ENCODE data around the gene ALG6.
"Not testable (repeated sequence)": the region's sequence is repeated elsewhere in the genome, so short reads cannot be mapped to it uniquely, and the experiment has no call there.

The ALG6 gene

DNA sequence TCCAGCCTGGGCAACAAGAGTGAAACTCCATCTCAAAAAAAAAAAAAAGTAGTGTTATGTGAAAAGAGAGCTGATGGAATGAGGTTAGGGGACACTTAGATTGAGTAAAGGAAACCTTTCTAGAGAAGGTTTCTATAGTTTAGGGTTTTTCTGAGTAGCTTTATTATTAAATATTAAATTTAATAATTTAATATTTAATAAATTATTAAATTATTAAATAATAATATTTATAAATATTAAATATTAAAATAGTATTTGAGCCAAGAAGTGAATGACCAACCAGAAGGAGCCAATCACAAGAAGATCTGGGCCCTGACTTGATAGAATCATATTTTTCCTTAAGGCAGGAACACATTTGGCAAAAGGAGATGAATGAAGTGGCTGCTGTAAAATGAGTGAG is 50.7 kb downstream of the ALG6 start:
- no peak for DNase-seq

DNA sequence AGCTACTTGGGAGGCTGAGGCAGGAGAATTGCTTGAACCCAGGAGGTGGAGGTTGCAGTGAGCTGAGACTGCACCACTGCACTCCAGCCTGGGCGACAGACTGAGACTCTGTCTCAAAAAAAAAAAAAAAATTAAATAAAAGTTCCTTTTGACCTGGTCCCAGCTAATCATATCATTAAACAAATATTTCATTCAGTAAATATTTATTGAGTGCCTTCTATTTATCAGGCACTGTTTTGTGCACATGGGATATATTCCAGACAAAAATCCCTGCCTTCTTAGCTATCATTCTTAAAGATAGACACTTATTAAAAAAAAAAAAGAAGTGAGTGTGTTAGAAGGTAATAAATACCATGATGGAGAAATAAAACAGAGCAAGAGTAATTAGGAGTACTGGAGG is 53.3 kb downstream of the ALG6 start:
- not testable (repeated sequence) for DNase-seq

DNA sequence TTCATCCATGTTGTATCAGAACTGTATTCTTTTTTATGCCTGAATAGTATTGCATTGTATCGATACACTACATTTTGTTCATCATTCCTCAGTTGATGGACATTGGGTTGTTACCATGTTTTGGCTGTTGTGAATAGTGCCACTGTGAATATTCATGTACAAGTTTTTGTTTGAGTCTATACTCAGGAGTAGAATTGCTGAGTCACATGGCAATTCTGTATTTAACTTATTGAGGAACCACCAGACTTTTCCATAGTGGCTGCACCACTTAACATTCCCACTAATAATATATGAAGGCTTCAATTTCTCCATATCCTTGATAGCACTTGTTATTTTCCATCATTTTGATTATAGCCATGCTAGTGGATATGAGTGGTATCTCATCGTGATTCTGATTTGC is 56.2 kb downstream of the ALG6 start:
- no peak for DNase-seq

DNA sequence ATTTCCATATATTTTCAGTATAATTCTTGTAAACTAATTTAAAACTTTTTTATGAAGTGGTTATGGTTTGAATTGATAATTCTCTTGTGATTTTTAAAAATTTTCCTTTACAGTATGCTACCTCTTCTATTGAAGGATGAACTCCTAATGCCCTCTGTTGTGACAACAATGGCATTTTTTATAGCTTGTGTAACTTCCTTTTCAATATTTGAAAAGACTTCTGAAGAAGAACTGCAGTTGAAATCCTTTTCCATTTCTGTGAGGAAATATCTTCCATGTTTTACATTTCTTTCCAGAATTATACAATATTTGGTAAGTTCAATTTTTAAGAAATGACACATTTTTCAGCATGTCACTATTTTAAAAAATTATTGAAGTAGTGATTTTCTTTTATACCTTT is 61.4 kb downstream of the ALG6 start:
- no peak for DNase-seq

DNA sequence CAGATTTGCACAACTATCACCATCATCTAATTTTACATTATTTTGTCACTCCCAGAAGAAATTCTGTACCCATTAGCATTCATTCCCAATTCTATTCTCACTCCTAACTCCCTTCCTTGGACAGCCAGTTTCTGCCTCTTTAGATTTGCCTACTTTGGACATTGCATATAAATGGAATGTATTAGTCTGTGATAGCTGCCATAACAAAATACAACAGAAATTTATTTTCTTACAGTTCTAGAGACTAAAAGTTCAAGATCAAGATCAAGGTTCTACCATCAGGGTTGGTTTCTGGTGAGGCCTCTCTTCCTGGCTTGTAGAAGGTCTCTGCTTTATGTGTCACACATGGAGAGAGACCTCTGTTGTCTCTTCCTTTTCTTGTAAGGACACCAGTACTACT is 61.9 kb downstream of the ALG6 start:
- no peak for DNase-seq

DNA sequence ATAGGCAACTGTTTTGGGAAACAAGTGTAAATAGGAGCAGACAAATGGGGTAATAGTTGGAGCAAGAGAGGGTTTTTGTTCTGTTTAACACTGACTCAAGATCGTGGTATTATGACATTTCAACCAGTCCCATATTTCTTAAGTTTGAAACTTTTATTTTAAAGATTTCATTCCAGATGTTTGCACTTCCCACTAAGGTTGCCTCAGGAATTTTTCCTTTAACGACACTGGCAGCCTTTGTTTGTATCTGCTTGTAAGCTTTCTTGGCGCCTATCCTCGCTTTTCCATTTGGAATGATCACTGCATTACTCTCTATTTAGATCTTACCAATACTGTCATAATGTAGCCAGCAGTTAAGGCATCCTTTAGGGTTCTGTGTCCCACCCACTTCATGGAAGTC is 67.7 kb downstream of the ALG6 start:
- no peak for DNase-seq

DNA sequence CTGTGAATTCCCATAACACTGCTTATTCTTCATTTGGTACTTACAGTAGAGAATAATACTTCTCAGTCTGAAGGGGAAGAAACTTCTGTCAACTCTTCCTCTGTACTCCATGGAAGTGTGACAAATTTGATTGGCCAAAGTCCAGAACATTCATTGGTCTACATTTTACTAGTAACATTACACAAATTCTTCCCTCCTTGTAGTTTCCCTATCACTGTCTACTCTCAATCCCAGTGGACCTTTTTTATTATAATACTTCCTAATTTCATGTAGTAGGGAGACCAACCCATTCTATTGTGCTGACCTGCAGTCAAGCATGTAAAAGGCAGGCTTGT is 74.7 kb downstream of the ALG6 start:
- DNase-seq: no peak

DNA sequence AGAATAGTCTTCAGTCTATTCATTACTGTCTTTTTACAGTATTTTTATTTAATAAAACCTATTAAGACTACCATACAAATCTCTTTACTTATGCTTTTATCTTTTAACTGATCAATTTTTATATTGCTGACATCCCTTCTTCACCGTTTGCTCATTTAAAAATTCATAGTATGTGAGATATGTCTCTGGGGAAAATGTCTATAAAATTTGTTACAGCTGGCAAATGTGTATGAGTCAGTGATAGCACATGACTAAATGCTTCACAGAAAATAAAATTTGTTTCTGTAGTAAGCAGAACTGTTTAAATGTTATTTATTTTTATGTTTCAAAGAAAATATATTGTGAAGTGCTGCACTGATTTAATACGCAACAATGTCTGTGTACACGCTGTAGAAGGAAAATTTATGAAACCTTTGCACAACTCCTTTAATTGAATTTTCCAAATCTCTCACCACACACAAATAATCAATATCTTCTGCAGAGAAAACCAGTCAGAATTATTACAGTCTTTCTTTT is 81.4 kb downstream of the ALG6 start:
- no peak for DNase-seq

DNA sequence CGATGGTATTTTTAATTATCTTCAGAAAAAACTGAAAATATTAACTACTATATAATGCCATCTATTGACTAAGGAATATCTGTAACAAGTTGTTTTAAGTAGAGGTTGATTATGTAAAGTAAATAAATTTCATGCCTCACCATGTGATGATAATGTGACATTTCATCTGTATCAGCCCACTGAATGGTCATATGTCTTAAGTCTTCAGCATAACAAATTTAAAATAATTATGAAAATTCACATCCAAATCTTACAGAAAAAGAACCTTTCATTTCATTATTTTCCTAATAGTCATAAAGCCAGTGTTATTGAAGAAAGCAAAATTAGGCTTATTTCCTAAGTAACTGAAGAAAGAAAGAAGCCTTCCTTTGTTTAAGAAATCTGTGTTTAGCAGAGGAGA is 83.0 kb downstream of the ALG6 start:
- DNase-seq: no peak

DNA sequence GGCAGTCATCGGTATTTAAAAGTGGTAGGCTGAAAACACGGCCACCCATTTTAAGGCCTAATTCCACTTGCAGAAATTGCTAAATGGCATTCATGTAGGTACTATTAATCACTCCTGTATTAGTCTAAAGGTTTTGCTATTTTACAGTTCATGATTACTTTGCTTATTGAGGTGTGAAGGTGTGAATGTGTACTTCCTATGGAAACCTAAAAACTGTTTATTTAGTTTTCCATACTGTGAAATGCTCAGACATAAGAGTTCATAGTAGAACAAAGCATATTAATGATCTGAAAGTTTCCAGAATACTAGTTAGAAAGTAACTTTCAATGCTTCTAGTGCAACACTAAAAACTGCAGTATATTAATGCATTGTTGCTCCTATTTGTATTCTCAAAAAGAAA is 85.8 kb downstream of the ALG6 start:
- no peak for DNase-seq

DNA sequence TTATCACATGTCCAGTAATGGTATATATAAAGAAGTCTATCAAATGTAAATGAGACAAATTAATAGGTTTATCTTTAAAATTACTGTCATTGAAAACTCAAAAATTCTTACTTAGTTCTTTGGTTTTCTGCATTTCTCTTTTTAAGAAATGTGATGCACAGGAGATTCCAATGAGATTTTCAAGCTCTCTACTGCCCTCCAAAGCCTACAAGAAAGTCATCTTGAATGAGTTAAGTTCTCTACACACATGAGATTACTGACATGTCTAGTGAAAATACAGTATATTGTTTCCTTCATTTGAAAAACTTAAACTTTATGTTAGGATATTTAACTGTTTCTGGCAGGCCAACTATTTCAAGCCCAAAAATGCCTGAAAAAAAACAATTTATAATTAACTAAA is 86.8 kb downstream of the ALG6 start:
- no peak for DNase-seq

DNA sequence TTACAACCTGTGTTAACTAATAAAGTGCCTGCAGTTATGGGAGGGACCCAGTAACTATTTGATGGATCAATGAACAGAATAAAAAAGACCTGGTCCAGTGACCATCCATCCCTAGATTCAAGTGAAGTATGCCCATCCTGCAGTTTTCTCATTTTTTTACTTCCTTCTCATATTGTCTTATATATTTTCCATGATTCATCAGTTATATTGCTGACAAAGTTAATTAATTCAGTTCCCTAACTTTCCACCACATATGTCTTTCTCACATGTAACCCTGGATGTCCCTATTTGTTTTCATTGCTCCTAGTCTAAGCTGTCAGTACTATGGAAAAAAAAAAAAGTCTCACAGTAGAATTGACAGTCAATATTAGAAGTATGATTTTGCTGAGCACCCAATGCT is 91.3 kb downstream of the ALG6 start:
- DNase-seq: no peak

DNA sequence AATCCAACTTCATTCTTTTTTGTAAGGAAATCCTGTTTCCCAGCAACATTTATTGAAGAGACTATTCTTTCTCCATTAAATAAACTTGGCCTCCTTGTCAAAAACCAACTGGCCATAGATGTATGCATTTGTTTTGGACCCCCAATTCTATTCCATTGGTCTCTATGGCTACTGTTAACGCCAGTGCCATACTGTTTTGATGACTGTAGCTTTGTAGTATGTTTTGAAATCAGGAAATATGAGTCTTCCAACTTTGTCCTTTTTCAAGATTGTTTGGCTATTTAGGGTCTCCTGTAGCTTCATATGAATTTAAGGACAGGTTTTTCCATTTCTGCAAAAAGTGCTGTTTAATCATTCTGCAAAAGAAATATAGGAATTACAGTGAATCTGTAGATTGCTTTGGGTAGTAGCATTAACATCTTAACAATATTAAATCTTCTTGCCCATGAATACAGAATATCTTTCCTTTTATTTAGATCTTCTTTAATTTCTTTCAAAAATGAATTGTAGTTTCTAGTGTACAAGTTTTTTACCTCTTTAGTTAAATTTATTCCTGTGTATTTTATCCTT is 94.3 kb downstream of the ALG6 start:
- no peak for DNase-seq

DNA sequence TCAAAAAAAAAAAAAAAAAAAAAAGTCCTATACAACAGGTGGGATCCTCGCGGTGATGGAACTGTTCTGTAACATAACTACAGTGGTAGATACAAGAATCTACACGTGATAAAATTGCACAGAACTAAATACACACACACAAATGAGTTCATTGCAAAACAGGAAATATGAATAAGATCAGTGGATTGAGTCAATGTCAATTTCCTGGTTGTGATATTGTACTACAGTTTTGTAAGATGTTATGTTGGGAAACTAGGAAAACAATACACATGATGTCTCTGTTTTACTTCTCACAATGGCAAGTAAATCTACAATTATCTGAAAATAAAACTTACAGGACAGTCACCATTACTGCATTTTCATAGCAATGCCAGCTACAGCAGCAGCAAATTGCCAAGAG is 95.8 kb downstream of the ALG6 start:
- DNase-seq: no peak

DNA sequence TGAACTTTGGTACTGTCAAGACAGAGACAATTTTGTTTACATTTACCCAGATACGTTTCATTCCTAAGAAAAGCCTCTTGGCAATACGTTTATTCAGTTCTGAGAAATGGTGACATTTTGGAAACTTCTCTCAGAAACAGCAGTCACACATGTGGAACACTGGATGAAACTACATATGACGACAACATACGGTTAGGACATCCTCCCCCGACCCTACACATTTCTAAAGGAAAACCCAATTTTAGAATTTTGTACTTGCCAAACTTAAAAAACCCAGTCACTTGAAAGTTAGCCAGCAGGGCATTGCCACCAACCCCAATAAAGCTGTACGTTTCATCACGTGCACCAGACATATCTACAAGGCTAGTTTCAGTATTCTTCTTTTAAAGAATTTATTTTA is 98.8 kb downstream of the ALG6 start:
- no peak for DNase-seq

DNA sequence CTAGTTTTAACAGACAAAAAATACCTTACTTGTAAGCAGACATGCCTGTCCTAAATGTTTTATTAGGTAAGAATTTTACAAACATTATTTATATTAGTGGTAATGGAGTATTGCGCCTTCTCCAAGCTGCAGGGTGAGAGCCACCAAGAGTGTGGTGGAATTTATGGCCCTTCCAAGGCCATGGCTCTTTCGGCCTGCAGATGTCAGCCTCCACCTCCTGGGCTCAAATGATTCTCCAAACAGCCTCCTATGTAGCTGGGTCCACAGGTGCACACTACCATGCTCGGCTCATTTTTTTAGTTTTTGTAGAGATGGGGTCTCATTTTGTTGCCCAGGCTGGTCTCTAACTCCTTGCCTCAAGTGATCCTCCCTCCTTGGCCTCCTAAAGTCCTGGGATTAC is 99.3 kb downstream of the ALG6 start:
- no peak for DNase-seq

DNA sequence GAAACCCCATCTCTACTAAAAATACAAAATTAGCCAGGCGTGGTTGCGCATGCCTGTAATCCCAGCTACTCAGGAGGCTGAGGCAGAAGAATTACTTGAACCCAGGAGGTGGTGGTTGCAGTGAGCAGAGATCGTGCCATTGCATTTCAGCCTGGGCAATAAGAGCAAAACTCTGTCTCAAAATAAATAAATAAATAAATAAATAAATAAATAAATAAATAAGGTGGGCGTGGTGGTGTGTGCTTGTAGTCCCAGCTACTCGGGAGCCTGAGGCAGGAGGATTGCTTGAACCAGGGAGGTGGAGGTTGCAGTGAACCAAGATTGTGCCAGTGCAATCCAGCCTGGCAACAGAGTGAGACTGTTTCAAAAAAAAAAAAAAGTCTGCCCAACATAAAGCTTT is 101.3 kb downstream of the ALG6 start:
- DNase-seq: not testable (repeated sequence)

DNA sequence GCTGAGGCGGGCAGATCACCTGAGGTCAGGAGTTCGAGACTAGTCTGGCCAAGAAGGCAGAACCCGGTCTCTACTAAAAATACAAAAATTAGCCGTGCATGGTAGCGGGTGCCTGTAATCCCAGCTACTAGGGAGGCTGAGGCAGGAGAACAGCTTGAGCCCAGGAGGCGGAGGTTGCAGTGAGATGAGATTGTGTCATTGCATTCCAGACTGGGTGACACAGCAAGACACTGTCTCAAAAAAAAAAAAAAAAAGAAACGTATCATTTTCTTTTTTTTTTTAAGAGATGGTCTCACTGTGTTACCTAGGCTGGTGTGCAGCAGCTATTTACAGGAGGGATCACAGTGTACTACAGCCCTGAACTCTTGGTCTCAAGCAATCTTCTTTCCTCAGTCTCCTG is 108.3 kb downstream of the ALG6 start:
- DNase-seq: no peak

DNA sequence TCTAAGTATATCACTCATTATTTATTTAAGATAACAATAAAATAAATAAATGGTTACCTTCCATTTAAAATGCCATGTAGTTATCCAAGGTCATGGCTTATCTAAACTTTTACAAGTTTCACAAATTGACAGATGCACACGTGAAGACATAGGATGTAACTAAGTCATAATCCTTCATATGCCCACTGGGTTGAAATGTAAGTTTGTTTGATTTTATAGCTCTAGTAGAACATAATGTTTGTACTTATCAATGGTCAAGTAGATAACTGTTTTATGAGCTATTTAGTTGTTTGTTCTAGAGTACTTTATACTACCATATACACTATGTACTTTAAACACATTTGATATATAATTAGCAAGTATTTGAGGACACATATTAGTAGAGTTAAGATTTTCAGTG is 112.6 kb downstream of the ALG6 start:
- DNase-seq: no peak

DNA sequence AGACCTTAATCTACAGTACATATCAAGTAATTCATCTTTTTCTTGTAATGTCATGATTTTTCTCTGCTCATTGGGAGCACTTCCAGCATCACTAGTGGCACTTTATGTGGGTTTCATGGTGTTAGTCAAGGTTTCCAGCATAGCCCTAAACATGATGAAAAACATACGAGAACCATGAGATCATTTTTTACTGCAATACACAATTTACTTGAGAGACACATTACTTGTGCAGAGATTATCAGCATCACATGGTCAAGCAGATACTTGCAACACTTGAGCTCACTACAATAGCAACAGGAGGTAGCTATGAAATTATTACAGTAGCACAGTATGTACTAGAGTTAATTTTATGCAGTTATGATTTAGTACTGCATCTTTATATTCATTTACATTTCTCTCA is 119.2 kb downstream of the ALG6 start:
- no peak for DNase-seq

DNA sequence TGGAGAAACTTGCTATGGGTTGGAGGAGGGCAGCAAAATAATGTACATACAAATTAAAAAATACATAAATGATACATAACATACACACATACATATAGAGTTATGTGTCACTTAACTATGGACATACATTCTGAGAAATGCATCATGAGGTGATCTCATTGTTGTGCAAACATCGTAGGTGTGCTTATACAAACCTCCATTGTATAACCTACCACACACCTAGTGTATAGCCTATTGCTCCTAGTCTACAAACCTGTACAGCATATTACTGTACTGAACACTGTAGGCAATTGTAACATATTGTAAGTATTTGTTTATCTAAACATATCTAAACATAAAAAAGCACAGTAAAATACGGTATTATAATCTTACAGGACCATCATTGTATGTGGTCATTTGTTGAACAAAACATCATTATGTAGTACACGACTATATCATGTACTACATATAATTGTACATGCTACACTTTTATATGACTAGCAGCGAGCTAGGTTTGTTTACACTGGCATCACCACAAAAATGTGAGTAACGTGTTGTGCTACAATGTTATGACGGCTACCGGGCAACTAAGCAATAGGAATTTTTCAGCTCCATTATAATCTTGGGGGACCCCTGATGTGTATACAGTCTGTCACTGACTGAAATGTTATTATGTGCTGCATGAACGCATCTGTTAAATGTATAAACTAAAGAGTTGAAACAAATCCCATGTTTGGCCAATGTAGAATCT is 120.1 kb downstream of the ALG6 start:
- DNase-seq: no peak

All from stimulated activated CD4-positive, alpha-beta T cell treated with anti-CD3 and anti-CD28 coated beads, Interleukin-15, amount 100 ng/mL, for 24 hours (primary cell).